ENCODE results near the gene VCAM1. TPM values are rescaled to one million over a fixed set of nuclear protein-coding genes. Genes with fewer than 3 reads are reported as not detected.
"Not testable (repeated sequence)": the region's sequence is repeated elsewhere in the genome, so short reads cannot be mapped to it uniquely, and the experiment has no call there.

Gene VCAM1
- polyA plus RNA-seq, 3 donors from 2014 or later = not detected

GRCh38 chr1:100713027-100713426, 6.5 kb upstream of the VCAM1 start:
- DNase-seq = peak; percentile 94 to 96 (median 95)
- H3K27ac Mint-ChIP-seq = peak overlapping the region; percentile 87 to 98 (median 94)

DNA sequence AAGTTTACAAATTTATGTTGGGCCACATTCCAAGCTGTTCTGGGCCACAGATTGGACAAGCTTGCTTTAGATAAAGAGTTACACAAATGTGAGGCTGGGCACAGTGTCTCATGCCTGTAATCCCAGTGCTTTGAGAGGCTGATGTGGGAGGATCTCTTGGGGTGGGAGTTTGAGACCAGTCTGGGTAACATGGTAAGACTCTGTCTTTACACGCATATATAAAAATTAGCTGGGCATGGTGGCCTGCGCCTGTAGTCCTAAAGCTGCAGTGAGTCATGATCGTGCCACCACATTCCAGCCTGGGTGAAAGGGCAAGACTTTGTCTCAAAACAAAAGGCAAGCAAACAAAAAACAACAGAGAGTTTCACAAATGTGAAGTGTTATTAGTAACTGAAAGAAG, 5.9 kb upstream of the VCAM1 start:
- H3K27ac Mint-ChIP-seq = peak overlapping the region; percentile 87 to 98 (median 94)
- peaks cover 41 to 46% of the 10 kb centered on the region in 2 donors for H3K4me1 Mint-ChIP-seq
- DNase-seq = no peak
- peaks cover 0 to 2% (median 0%) of the 10 kb centered on the region in 6 donors for H3K9me3 Mint-ChIP-seq
- peaks cover 11 to 19% (median 17%) of the 10 kb centered on the region in 3 donors for H3K27me3 Mint-ChIP-seq (ENCODE audit: low read depth in 3 of 3)
- no peaks in the 10 kb centered on the region for H3K36me3 Mint-ChIP-seq
- H3K4me3 Mint-ChIP-seq = peak overlapping the region; percentile 60 to 80 (median 66)

More at GRCh38 chr1:100713027-100713426, 6.5 kb upstream of the VCAM1 start:
- not testable (repeated sequence) for H3K36me3 Mint-ChIP-seq, H3K9me3 Mint-ChIP-seq
- peak overlapping the region; percentile 60 to 80 (median 66) for H3K4me3 Mint-ChIP-seq
- H3K27me3 Mint-ChIP-seq (ENCODE audit: low read depth in 3 of 3) = peaks cover 11 to 17% (median 14%) of the 10 kb centered on the region in 3 donors
- peaks cover 44 to 50% of the 10 kb centered on the region in 2 donors for H3K4me1 Mint-ChIP-seq

DNA sequence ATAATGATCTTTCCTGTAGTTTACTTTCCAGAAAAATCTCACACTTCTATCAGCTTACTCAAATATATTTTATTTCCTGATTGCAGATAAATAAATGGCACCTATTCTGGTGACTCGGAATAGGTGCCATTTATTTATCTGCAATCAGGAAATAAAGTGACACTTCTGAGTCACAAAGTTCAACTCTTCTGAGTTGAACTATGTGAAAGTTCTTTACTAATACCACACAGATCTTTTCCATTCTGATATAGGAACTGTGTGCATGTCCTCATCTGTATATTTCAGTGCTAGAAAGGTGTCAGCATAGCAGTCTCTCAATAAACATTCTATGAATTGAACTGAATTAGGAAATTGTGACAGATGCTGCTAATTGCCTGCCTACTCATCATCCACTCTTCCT, 4.9 kb upstream of the VCAM1 start:
- no peaks in the 10 kb centered on the region for H3K36me3 Mint-ChIP-seq
- H3K27ac Mint-ChIP-seq = peak overlapping the region in 4 of 6 donors; percentile 73 to 97 (median 84)
- peaks cover 0 to 2% (median 0%) of the 10 kb centered on the region in 6 donors for H3K9me3 Mint-ChIP-seq
- DNase-seq = peak in 1 of 3 donors; percentile 25
- no peak overlapping the region for H3K4me3 Mint-ChIP-seq
- H3K27me3 Mint-ChIP-seq (ENCODE audit: low read depth in 3 of 3) = peaks cover 11 to 18% (median 14%) of the 10 kb centered on the region in 3 donors
- peaks cover 36 to 43% of the 10 kb centered on the region in 2 donors for H3K4me1 Mint-ChIP-seq

DNA sequence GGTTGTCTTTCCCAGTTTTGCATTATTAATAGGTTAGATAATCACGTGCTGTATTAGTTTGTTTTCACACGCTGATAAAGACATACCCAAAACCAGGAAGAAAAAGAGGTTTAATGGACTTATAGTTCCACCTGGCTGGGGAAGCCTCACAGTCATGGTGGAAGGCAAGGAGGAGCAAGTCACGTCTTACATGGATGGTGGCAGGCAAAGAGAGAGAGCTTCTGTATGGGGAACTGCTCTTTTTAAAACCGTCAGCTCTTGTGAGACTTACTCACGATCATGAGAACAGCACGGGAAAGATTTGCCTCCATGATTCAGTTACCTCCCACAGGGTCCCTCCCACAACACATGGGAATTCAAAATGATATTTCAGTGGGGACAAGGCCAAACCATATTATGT, 2.3 kb upstream of the VCAM1 start:
- H3K27ac Mint-ChIP-seq = peak overlapping the region in 2 of 6 donors; percentile 6 to 22
- no peak overlapping the region for H3K4me3 Mint-ChIP-seq
- H3K9me3 Mint-ChIP-seq = no peaks in the 10 kb centered on the region
- H3K4me1 Mint-ChIP-seq = peaks cover 26 to 32% of the 10 kb centered on the region in 2 donors
- DNase-seq = no peak
- H3K27me3 Mint-ChIP-seq (ENCODE audit: low read depth in 3 of 3) = peaks cover 8 to 19% (median 13%) of the 10 kb centered on the region in 3 donors
- H3K36me3 Mint-ChIP-seq = no peaks in the 10 kb centered on the region

DNA sequence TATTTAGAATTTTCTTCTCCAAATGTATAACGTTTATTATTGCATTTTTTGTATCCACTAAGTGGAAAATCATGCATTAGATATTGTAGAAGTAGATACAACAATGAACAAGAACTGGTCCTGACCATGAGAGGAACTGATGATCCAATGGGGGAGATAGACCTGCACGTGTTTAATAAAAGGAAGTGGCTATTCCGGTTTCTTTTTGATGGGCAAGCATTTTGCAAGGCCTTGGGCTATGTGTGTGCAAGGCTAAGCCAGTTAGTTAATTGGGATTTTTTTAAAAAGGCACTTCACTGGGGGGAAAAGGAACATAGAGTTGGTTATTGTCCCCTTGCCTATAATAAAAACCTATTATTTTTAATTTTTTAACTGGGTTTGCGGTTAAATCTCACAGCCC, 961 bp upstream of the VCAM1 start:
- Mint-ChIP-seq H3K27me3 (ENCODE audit: low read depth in 3 of 3) (peaks cover 0 to 11% (median 4%) of the 10 kb centered on the region in 3 donors), H3K36me3 (no peaks in the 10 kb centered on the region), H3K4me1 (peaks cover 12 to 19% of the 10 kb centered on the region in 2 donors), H3K9me3 (no peaks in the 10 kb centered on the region), H3K27ac (no peak overlapping the region), H3K4me3 (no peak overlapping the region)
- DNase-seq = no peak

GRCh38 chr1:100720101-100720500, 559 bp downstream of the VCAM1 start:
- Mint-ChIP-seq H3K27me3 (ENCODE audit: low read depth in 3 of 3) (peaks cover 0 to 9% (median 6%) of the 10 kb centered on the region in 3 donors), H3K9me3 (no peaks in the 10 kb centered on the region), H3K4me3 (no peak overlapping the region), H3K36me3 (no peaks in the 10 kb centered on the region), H3K27ac (peak overlapping the region in 1 of 6 donors; percentile 54), H3K4me1 (peaks cover 1 to 3% of the 10 kb centered on the region in 2 donors)
- no peak for DNase-seq

- Mint-ChIP-seq H3K4me3 (no peak overlapping the region), H3K27ac (no peak overlapping the region), H3K36me3 (no peaks in the 10 kb centered on the region), H3K27me3 (ENCODE audit: low read depth in 3 of 3) (peaks cover 0 to 9% (median 9%) of the 10 kb centered on the region in 3 donors), H3K4me1 (no peaks in the 10 kb centered on the region), H3K9me3 (no peaks in the 10 kb centered on the region)
- no peak for DNase-seq
Measured at GRCh38 chr1:100720751-100721150, 1.2 kb downstream of the VCAM1 start.

- H3K4me1 Mint-ChIP-seq = no peaks in the 10 kb centered on the region
- H3K4me3 Mint-ChIP-seq = peak overlapping the region in 1 of 5 donors; percentile 36
- no peak for DNase-seq
- H3K27me3 Mint-ChIP-seq (ENCODE audit: low read depth in 3 of 3) = peaks cover 0 to 9% (median 9%) of the 10 kb centered on the region in 3 donors
- peaks cover 0 to 4% (median 0%) of the 10 kb centered on the region in 3 donors for H3K36me3 Mint-ChIP-seq
- no peak overlapping the region for H3K27ac Mint-ChIP-seq
- H3K9me3 Mint-ChIP-seq = no peaks in the 10 kb centered on the region
Measured at GRCh38 chr1:100721526-100722207, 2.1 kb downstream of the VCAM1 start.

DNA sequence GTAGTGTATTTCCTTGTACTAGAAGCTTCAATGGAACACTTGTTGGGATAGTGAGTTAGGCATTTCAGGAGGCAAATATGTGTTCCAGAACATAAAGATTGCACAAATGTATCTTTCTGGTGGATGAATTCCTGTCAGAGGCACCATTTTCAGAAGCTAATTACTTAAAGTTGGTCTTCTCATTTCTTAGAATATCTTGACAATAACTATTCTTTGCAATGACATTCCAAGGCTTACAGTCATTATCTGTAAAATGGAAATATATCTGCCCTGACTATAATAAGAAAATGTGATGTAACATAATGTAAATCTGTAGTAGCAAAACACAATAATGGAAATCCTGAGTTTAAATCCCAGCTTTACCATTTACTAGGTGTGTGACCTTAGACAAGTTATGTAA, 2.7 kb downstream of the VCAM1 start:
- Mint-ChIP-seq H3K9me3 (no peaks in the 10 kb centered on the region), H3K36me3 (peaks cover 0 to 4% (median 0%) of the 10 kb centered on the region in 3 donors), H3K4me1 (no peaks in the 10 kb centered on the region), H3K27ac (no peak overlapping the region), H3K4me3 (no peak overlapping the region), H3K27me3 (ENCODE audit: low read depth in 3 of 3) (peaks cover 0 to 9% (median 9%) of the 10 kb centered on the region in 3 donors)
- no peak for DNase-seq

DNA sequence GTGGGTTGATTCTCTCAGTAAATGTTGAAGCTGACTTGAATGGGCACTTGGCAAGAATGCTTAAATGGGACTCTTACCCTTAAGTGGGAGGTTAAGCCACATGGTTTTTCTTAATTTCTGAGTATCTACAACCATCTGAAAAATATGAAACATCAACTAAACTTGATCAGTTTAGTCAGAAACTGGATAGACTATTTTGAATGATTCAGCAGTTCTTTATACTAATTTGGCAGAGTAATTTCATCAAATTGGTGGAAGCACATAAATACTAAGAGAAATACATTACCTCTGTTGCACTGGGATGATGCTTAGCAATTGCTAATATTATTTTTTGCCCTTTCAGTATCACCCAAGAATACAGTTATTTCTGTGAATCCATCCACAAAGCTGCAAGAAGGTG, 4.7 kb downstream of the VCAM1 start:
- DNase-seq = no peak
- H3K4me3 Mint-ChIP-seq = no peak overlapping the region
- H3K27me3 Mint-ChIP-seq (ENCODE audit: low read depth in 3 of 3) = peaks cover 0 to 9% (median 4%) of the 10 kb centered on the region in 3 donors
- peaks cover 0 to 4% (median 0%) of the 10 kb centered on the region in 3 donors for H3K36me3 Mint-ChIP-seq
- no peak overlapping the region for H3K27ac Mint-ChIP-seq
- H3K9me3 Mint-ChIP-seq = no peaks in the 10 kb centered on the region
- no peaks in the 10 kb centered on the region for H3K4me1 Mint-ChIP-seq

- DNase-seq = no peak
- H3K4me3 Mint-ChIP-seq = no peak overlapping the region
- H3K4me1 Mint-ChIP-seq = no peaks in the 10 kb centered on the region
- H3K27ac Mint-ChIP-seq = no peak overlapping the region
- H3K36me3 Mint-ChIP-seq = peaks cover 0 to 4% (median 0%) of the 10 kb centered on the region in 3 donors
- peaks cover 0 to 4% (median 0%) of the 10 kb centered on the region in 6 donors for H3K9me3 Mint-ChIP-seq
- H3K27me3 Mint-ChIP-seq (ENCODE audit: low read depth in 3 of 3) = peaks cover 0 to 2% (median 0%) of the 10 kb centered on the region in 3 donors
Measured at GRCh38 chr1:100730130-100730529, 10.6 kb downstream of the VCAM1 start.

GRCh38 chr1:100731309-100731708, 11.8 kb downstream of the VCAM1 start:
- Mint-ChIP-seq H3K36me3 (peaks cover 0 to under 1% (median 0%) of the 10 kb centered on the region in 3 donors), H3K4me1 (no peaks in the 10 kb centered on the region), H3K4me3 (no peak overlapping the region), H3K27me3 (ENCODE audit: low read depth in 3 of 3) (no peaks in the 10 kb centered on the region), H3K9me3 (peaks cover 0 to 4% (median 0%) of the 10 kb centered on the region in 6 donors), H3K27ac (no peak overlapping the region)
- DNase-seq = no peak

DNA sequence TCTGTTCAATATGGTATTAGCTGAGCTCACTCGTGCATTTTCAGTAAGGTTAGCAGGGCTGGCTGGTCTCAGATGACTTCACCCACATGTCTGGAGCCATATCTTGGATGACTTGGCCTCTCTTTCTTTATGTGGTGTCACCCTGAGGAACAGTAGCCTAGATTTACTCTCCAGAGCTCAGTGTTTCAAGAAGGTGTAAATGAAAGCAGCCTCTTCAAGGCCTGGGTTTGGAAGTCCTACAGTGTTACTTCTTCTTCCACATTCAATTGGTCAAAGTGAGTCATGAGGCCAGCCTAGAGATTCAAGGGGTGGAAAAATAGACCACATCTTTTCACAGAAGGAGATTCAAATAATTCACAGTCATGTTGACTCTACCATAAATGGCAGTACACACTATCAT, 12.2 kb downstream of the VCAM1 start:
- H3K36me3 Mint-ChIP-seq = no peaks in the 10 kb centered on the region
- H3K27ac Mint-ChIP-seq = no peak overlapping the region
- H3K9me3 Mint-ChIP-seq = peaks cover 0 to 4% (median 0%) of the 10 kb centered on the region in 6 donors
- no peak for DNase-seq
- no peaks in the 10 kb centered on the region for H3K4me1 Mint-ChIP-seq
- no peaks in the 10 kb centered on the region for H3K27me3 Mint-ChIP-seq (ENCODE audit: low read depth in 3 of 3)
- no peak overlapping the region for H3K4me3 Mint-ChIP-seq

DNA sequence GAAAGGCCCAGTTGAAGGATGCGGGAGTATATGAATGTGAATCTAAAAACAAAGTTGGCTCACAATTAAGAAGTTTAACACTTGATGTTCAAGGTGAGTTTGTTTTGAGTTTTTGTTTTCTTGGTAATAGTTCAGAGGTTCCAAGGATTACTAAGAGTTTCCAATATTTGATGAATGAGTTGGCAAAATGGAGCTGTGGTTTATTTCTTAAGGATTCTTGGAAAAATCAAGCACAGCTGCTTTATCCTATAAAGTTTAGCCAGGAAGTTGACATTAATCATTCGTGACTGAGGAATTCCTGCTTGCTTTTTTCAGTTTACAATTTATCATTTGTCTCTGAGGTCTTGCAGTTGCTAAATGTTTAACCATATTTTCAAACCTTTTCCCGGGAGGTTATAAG, 15.1 kb downstream of the VCAM1 start:
- DNase-seq = no peak
- Mint-ChIP-seq H3K27ac (no peak overlapping the region), H3K4me3 (no peak overlapping the region), H3K9me3 (peaks cover 0 to 4% (median 0%) of the 10 kb centered on the region in 6 donors), H3K36me3 (no peaks in the 10 kb centered on the region), H3K27me3 (ENCODE audit: low read depth in 3 of 3) (no peaks in the 10 kb centered on the region), H3K4me1 (no peaks in the 10 kb centered on the region)

Data from immature natural killer cell (primary cell).